ENCODE results near the gene OR10C1.
"Not testable (repeated sequence)": the region's sequence is repeated elsewhere in the genome, so short reads cannot be mapped to it uniquely, and the experiment has no call there.

The OR10C1 gene

GRCh38 chr6:29439006-29439405, at the start of gene OR10C1:
Gene OR10C1, plus strand, starts transcription at chr6:29439306. Its CDS starts 710 bp downstream, at chr6:29440016.
- DNase-seq (ENCODE audit: low read depth in 3 of 3, low spot score in 1 of 3): no peak

- DNase-seq (ENCODE audit: low read depth in 3 of 3, low spot score in 1 of 3): no peak
These were observed 43.8 kb upstream of the OR10C1 start, which contains the start of gene OR12D2 for GRCh38 chr6:29395331-29395730. Gene OR12D2, plus strand, starts transcription at chr6:29395631. Its CDS starts 1,069 bp downstream, at chr6:29396700.

GRCh38 chr6:29399525-29399924, 39.6 kb upstream of the OR10C1 start:
- DNase-seq (ENCODE audit: low read depth in 3 of 3, low spot score in 1 of 3): no peak

GRCh38 chr6:29403801-29404200, 35.3 kb upstream of the OR10C1 start:
- no peak for DNase-seq (ENCODE audit: low read depth in 3 of 3, low spot score in 1 of 3)

GRCh38 chr6:29414588-29414987, 24.5 kb upstream of the OR10C1 start, which contains the start of gene OR12D1:
Gene OR12D1, plus strand, starts transcription at chr6:29414928.
- no peak for DNase-seq (ENCODE audit: low read depth in 3 of 3, low spot score in 1 of 3)

- DNase-seq (ENCODE audit: low read depth in 3 of 3, low spot score in 1 of 3): no peak
These were observed 19.6 kb upstream of the OR10C1 start for GRCh38 chr6:29419516-29419915.

- DNase-seq (ENCODE audit: low read depth in 3 of 3, low spot score in 1 of 3): no peak
These were observed 14.9 kb upstream of the OR10C1 start for GRCh38 chr6:29424168-29424567.

- no peak for DNase-seq (ENCODE audit: low read depth in 3 of 3, low spot score in 1 of 3)
These were observed 14.5 kb upstream of the OR10C1 start for GRCh38 chr6:29424575-29424974.

GRCh38 chr6:29425075-29425474, 14.0 kb upstream of the OR10C1 start:
- no peak for DNase-seq (ENCODE audit: low read depth in 3 of 3, low spot score in 1 of 3)

GRCh38 chr6:29426654-29427053, 12.5 kb upstream of the OR10C1 start:
- DNase-seq (ENCODE audit: low read depth in 3 of 3, low spot score in 1 of 3): no peak

GRCh38 chr6:29436730-29437129, 2.4 kb upstream of the OR10C1 start:
- DNase-seq (ENCODE audit: low read depth in 3 of 3, low spot score in 1 of 3): not testable (repeated sequence)

GRCh38 chr6:29442719-29443118, 3.6 kb downstream of the OR10C1 start:
- no peak for DNase-seq (ENCODE audit: low read depth in 3 of 3, low spot score in 1 of 3)

- not testable (repeated sequence) for DNase-seq (ENCODE audit: low read depth in 3 of 3, low spot score in 1 of 3)
These were observed 4.9 kb downstream of the OR10C1 start for GRCh38 chr6:29444031-29444430.

- DNase-seq (ENCODE audit: low read depth in 3 of 3, low spot score in 1 of 3): no peak
These were observed 8.6 kb downstream of the OR10C1 start for GRCh38 chr6:29447670-29448069.

- no peak for DNase-seq (ENCODE audit: low read depth in 3 of 3, low spot score in 1 of 3)
These were observed 12.5 kb downstream of the OR10C1 start for GRCh38 chr6:29451471-29452193.

- no peak for DNase-seq (ENCODE audit: low read depth in 3 of 3, low spot score in 1 of 3)
These were observed 17.9 kb downstream of the OR10C1 start, which contains the start of the genes OR11A1 and OR2H1 for GRCh38 chr6:29456971-29457370. Gene OR11A1, minus strand, starts transcription at chr6:29457071. Its CDS starts 29,430 bp downstream, at chr6:29427641. Gene OR2H1, plus strand, starts transcription at chr6:29457155. Its CDS starts 4,615 bp downstream, at chr6:29461770.

GRCh38 chr6:29461021-29461814, 22.1 kb downstream of the OR10C1 start:
- DNase-seq (ENCODE audit: low read depth in 3 of 3, low spot score in 1 of 3): no peak

- DNase-seq (ENCODE audit: low read depth in 3 of 3, low spot score in 1 of 3): no peak
These were observed 22.9 kb downstream of the OR10C1 start for GRCh38 chr6:29462022-29462421.

GRCh38 chr6:29465279-29465678, 26.2 kb downstream of the OR10C1 start:
- no peak for DNase-seq (ENCODE audit: low read depth in 3 of 3, low spot score in 1 of 3)

- no peak for DNase-seq (ENCODE audit: low read depth in 3 of 3, low spot score in 1 of 3)
These were observed 26.7 kb downstream of the OR10C1 start for GRCh38 chr6:29465801-29466200.

- DNase-seq (ENCODE audit: low read depth in 3 of 3, low spot score in 1 of 3): no peak
These were observed 27.1 kb downstream of the OR10C1 start for GRCh38 chr6:29466241-29466640.

GRCh38 chr6:29474996-29475395, 35.9 kb downstream of the OR10C1 start:
- no peak for DNase-seq (ENCODE audit: low read depth in 3 of 3, low spot score in 1 of 3)

Data from stimulated activated CD4-positive, alpha-beta T cell treated with anti-CD3 and anti-CD28 coated beads, TNF-alpha, amount 100 ng/mL, for 1 hour (primary cell).